KMS-11 (cell line): Measurements from ENCODE around the gene CXCR4.
A peak's percentile ranks its signal among the peaks of the same experiment; 100 is the strongest.

ENCODE experiments used
- H2AFZ ChIP-seq: fragments of 200-600 bp; sonication (generic); 2 replicates; pipeline ENCODE4 v1.6.1; 2016; ENCODE audit warnings: antibody characterized with exemption, mixed run types, low read depth
- H3K27ac ChIP-seq: fragments of 200-600 bp; sonication (generic); 2 replicates; pipeline ENCODE4 v1.6.1; 2016; ENCODE audit warnings: mild to moderate bottlenecking, mixed run types
- H3K27me3 ChIP-seq: fragments of 200-600 bp; sonication (generic); 2 replicates; pipeline ENCODE4 v1.6.1; 2017; ENCODE audit warnings: mild to moderate bottlenecking, low read depth, mixed run types, moderate library complexity; ENCODE audit not compliant: insufficient read depth
- H3K36me3 ChIP-seq: fragments of 200-600 bp; sonication (generic); 2 replicates; pipeline ENCODE4 v1.6.1; 2017; ENCODE audit warnings: mild to moderate bottlenecking, mixed run types; ENCODE audit not compliant: insufficient read depth
- H3K4me1 ChIP-seq: fragments of 200-600 bp; sonication (generic); 2 replicates; pipeline ENCODE4 v1.6.1; 2016; ENCODE audit warnings: mild to moderate bottlenecking, low read depth, mixed run types; ENCODE audit not compliant: poor library complexity, severe bottlenecking
- H3K4me2 ChIP-seq: fragments of 200-600 bp; sonication (generic); 2 replicates; pipeline ENCODE4 v1.7.0; 2016; ENCODE audit warnings: mild to moderate bottlenecking, mixed run types
- H3K4me3 ChIP-seq: fragments of 200-600 bp; sonication (generic); IDR thresholded peaks from 2 replicates; pipeline ENCODE4 v1.6.1; 2017; ENCODE audit warnings: low read depth, low read length, mixed read lengths; ENCODE audit not compliant: insufficient read depth
- H3K79me2 ChIP-seq: fragments of 200-600 bp; sonication (generic); 2 replicates; pipeline ENCODE4 v1.6.1; 2016; ENCODE audit warnings: low read depth, mixed run types; ENCODE audit not compliant: insufficient read depth
- H3K9ac ChIP-seq: fragments of 200-600 bp; sonication (generic); 2 replicates; pipeline ENCODE4 v1.6.1; 2016; ENCODE audit warnings: mild to moderate bottlenecking, mixed run types
- H4K20me1 ChIP-seq: fragments of 200-600 bp; sonication (generic); 2 replicates; pipeline ENCODE4 v1.6.1; 2016; ENCODE audit warnings: mild to moderate bottlenecking, mixed run types; ENCODE audit not compliant: insufficient read depth
- TF ChIP-seq, protein P1 (sequence below): fragments of 200-600 bp; sonication (generic); conservative IDR thresholded peaks from 2 replicates; pipeline ENCODE4 v1.6.1; 2017; ENCODE audit warnings: low read depth, mild to moderate bottlenecking, antibody characterized with exemption, low read length, moderate library complexity, mixed read lengths

The CXCR4 gene

DNA sequence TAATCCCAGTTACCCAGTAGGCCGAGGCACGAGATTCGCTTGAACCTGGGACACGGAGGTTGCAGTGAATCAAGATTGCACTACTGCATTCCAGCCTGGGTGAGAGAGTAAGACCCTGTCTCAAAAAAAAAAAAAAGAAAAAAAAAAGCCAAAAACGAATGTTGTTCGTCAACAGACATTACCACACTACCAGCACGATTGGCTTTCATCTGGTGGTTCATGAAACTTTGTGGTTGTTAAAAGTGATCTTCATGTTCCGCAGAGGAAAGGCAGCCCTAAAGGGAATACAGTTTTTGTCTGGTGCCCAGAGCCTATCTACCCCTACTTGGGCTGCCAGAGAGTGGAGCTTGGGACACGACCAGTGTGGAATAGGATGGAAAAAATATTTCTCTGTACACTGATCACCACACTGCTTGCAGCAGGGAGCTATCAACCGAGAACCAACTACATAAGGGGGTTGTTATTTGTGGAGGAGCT lies 13.6 kb upstream of the CXCR4 start:
- Histone ChIP-seq H3K4me1 (peaks cover 66% of the 10 kb centered on the region), H3K9ac (no peak overlapping the region), H3K4me3 (no peak overlapping the region), H2AFZ (no peak overlapping the region), H3K79me2 (no peaks in the 10 kb centered on the region), H3K27ac (no peak overlapping the region), H3K36me3 (no peaks in the 10 kb centered on the region), H3K4me2 (peak overlapping the region; percentile 74), H3K27me3 (no peaks in the 10 kb centered on the region), H4K20me1 (no peaks in the 10 kb centered on the region)
- TF ChIP-seq, protein P1, sequence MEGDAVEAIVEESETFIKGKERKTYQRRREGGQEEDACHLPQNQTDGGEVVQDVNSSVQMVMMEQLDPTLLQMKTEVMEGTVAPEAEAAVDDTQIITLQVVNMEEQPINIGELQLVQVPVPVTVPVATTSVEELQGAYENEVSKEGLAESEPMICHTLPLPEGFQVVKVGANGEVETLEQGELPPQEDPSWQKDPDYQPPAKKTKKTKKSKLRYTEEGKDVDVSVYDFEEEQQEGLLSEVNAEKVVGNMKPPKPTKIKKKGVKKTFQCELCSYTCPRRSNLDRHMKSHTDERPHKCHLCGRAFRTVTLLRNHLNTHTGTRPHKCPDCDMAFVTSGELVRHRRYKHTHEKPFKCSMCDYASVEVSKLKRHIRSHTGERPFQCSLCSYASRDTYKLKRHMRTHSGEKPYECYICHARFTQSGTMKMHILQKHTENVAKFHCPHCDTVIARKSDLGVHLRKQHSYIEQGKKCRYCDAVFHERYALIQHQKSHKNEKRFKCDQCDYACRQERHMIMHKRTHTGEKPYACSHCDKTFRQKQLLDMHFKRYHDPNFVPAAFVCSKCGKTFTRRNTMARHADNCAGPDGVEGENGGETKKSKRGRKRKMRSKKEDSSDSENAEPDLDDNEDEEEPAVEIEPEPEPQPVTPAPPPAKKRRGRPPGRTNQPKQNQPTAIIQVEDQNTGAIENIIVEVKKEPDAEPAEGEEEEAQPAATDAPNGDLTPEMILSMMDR, result no peak

DNA sequence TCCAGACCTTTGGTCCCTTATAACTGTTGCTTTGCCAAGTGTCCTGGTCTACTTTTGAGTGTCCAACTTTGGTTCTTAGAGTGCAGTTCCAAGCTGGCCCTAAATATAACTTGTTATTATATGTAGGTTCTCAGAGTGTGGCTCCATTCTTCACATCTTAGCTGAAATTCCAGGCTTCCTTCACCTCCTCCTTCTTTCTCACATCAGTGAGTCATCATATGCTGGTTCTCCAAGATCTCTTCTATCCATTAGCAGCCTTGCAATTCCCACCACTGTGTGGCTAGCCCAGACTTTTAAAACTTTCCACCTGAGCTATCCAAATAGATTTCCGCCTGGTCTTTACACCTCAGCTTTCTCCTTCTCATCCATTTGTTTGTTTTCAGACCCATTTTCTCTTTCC lies 12.6 kb upstream of the CXCR4 start:
- no peak overlapping the region for H3K4me2 ChIP-seq
- H2AFZ ChIP-seq, result no peak overlapping the region
- H3K79me2 ChIP-seq, result no peaks in the 10 kb centered on the region
- no peak overlapping the region for H3K4me3 ChIP-seq
- H3K9ac ChIP-seq, result no peak overlapping the region
- peaks cover 59% of the 10 kb centered on the region for H3K4me1 ChIP-seq
- no peaks in the 10 kb centered on the region for H4K20me1 ChIP-seq
- TF ChIP-seq, protein P1, result no peak
- no peak overlapping the region for H3K27ac ChIP-seq
- no peaks in the 10 kb centered on the region for H3K36me3 ChIP-seq
- no peaks in the 10 kb centered on the region for H3K27me3 ChIP-seq

DNA sequence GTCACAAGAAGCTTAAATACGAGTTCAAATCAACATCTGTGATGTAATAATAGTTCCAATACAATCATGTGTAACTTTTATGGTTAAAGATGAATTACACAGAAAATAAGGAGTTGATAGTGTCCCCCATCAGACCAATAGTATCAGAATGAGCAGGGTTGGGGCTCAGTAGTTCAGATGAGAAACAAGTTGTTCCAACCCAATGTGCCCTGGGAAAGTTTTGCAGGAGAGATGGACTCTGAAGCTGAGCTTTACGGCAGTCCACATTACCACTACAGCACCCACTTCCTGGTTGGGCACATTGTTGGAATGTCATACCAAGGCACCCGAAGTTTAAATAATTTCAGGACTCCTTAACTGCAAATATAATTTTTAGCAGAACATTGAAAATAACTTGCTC lies 12.1 kb upstream of the CXCR4 start:
- no peaks in the 10 kb centered on the region for H4K20me1 ChIP-seq
- no peak overlapping the region for H3K9ac ChIP-seq
- TF ChIP-seq, protein P1, result no peak
- H2AFZ ChIP-seq, result no peak overlapping the region
- no peaks in the 10 kb centered on the region for H3K27me3 ChIP-seq
- H3K27ac ChIP-seq, result no peak overlapping the region
- H3K4me1 ChIP-seq, result peaks cover 54% of the 10 kb centered on the region
- H3K4me3 ChIP-seq, result no peak overlapping the region
- no peak overlapping the region for H3K4me2 ChIP-seq
- H3K79me2 ChIP-seq, result no peaks in the 10 kb centered on the region
- H3K36me3 ChIP-seq, result no peaks in the 10 kb centered on the region

DNA sequence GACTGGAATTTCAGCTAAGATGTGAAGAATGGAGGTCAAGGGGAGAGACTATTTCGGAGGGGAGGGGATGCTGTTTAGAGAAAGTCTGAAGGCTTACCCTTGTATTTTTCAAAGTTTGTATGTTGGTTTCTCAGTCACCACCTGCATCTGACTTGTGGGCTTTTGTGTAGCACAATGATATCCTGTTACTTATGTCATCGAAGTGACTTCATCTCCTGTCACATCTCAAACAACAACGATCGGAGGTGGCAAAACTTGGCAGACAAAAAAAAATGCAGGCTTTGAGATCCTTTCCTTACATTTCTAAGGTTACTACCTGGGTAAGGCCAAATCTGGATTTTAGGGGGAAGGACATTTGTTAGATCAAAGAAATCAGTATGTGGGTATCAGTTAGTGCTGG lies 11.7 kb upstream of the CXCR4 start:
- Histone ChIP-seq H4K20me1 (no peaks in the 10 kb centered on the region), H3K4me1 (peaks cover 50% of the 10 kb centered on the region), H3K27me3 (no peaks in the 10 kb centered on the region), H3K4me2 (no peak overlapping the region), H2AFZ (no peak overlapping the region), H3K4me3 (no peak overlapping the region), H3K27ac (no peak overlapping the region), H3K9ac (no peak overlapping the region), H3K79me2 (no peaks in the 10 kb centered on the region), H3K36me3 (no peaks in the 10 kb centered on the region)
- TF ChIP-seq, protein P1, result no peak
